OCI-LY3 (cell line): ENCODE results near the gene TMEM132D.

Experiments used
- EZH2phosphoT487 ChIP-seq: fragments of 200-600 bp; shearing (Covaris generic); IDR thresholded peaks from 2 replicates; pipeline ENCODE4 v1.6.1; 2018; ENCODE audit warnings: antibody characterized with exemption, mixed run types, low read depth
- TF ChIP-seq, protein P1 (sequence below): fragments of 200-600, 300-600 bp; sonication (generic); IDR thresholded peaks from 2 replicates; pipeline ENCODE4 v1.5.1; 2014; ENCODE audit warnings: antibody characterized with exemption, low read length, low read depth

DNA sequence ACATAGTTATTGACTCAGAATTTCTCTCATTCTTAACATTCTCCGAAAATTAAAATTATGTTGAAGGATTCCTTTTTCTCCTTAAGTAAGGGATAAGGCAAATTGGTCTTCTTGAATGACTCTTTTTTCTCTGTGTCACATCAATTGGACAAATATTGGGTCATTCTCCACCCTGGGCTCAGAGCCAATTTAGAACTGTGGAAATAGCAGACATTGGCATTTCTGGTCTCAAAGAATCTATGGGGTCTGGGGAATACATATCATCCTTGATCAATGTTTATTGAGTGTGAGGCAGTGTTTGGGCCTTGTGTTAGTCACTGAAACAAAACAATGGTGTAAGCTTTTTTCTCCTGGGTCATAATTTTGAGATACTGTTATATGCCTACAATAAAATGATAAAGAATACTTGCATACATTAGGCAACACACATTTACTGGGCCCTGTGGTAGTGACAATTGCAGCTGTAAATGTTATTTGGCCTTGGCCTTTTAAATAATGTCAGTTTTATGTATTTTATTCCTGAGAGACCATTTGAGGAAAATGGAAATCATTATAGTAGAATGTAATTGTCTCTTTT is 414.6 kb downstream of the TMEM132D start:
- TF ChIP-seq, protein P1, sequence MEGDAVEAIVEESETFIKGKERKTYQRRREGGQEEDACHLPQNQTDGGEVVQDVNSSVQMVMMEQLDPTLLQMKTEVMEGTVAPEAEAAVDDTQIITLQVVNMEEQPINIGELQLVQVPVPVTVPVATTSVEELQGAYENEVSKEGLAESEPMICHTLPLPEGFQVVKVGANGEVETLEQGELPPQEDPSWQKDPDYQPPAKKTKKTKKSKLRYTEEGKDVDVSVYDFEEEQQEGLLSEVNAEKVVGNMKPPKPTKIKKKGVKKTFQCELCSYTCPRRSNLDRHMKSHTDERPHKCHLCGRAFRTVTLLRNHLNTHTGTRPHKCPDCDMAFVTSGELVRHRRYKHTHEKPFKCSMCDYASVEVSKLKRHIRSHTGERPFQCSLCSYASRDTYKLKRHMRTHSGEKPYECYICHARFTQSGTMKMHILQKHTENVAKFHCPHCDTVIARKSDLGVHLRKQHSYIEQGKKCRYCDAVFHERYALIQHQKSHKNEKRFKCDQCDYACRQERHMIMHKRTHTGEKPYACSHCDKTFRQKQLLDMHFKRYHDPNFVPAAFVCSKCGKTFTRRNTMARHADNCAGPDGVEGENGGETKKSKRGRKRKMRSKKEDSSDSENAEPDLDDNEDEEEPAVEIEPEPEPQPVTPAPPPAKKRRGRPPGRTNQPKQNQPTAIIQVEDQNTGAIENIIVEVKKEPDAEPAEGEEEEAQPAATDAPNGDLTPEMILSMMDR, result no peak
- TF ChIP-seq EZH2phosphoT487, result no peak
